ENCODE data around the gene C1QTNF3.

Gene C1QTNF3

DNA sequence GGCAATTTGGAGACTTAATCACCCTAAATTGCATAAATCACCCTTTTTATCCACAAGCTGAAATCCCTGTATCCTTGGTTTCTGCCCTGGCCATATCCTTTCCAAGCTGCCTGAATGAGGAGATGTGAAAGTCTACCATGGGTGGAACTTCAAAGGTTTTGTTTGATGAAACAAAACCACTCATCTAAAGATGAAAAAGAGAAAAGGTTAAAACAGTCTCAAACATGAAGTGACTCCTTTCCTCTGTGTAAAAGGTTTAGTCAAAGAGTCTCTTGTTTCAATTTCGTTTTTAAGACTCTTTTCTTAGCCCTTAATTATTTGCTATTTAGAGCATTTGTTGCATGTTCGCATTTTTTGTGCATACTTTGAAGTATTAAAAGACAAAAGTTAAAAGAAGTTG is 69.7 kb downstream of the C1QTNF3 start:
- CTCF ChIA-PET = no interaction called here
- POLR2A ChIA-PET = no interaction called here
- no peak for DNase-seq (ENCODE audit: low read depth, low spot score)
- no peak overlapping the region for H3K4me3 ChIP-seq (ENCODE audit: low read depth, low read length)
- TF ChIP-seq, protein P1, sequence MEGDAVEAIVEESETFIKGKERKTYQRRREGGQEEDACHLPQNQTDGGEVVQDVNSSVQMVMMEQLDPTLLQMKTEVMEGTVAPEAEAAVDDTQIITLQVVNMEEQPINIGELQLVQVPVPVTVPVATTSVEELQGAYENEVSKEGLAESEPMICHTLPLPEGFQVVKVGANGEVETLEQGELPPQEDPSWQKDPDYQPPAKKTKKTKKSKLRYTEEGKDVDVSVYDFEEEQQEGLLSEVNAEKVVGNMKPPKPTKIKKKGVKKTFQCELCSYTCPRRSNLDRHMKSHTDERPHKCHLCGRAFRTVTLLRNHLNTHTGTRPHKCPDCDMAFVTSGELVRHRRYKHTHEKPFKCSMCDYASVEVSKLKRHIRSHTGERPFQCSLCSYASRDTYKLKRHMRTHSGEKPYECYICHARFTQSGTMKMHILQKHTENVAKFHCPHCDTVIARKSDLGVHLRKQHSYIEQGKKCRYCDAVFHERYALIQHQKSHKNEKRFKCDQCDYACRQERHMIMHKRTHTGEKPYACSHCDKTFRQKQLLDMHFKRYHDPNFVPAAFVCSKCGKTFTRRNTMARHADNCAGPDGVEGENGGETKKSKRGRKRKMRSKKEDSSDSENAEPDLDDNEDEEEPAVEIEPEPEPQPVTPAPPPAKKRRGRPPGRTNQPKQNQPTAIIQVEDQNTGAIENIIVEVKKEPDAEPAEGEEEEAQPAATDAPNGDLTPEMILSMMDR (IDR thresholded peaks at IDR 0.05; ENCODE audit: insufficient read depth, low read length, missing control alignments) = no peak

DNA sequence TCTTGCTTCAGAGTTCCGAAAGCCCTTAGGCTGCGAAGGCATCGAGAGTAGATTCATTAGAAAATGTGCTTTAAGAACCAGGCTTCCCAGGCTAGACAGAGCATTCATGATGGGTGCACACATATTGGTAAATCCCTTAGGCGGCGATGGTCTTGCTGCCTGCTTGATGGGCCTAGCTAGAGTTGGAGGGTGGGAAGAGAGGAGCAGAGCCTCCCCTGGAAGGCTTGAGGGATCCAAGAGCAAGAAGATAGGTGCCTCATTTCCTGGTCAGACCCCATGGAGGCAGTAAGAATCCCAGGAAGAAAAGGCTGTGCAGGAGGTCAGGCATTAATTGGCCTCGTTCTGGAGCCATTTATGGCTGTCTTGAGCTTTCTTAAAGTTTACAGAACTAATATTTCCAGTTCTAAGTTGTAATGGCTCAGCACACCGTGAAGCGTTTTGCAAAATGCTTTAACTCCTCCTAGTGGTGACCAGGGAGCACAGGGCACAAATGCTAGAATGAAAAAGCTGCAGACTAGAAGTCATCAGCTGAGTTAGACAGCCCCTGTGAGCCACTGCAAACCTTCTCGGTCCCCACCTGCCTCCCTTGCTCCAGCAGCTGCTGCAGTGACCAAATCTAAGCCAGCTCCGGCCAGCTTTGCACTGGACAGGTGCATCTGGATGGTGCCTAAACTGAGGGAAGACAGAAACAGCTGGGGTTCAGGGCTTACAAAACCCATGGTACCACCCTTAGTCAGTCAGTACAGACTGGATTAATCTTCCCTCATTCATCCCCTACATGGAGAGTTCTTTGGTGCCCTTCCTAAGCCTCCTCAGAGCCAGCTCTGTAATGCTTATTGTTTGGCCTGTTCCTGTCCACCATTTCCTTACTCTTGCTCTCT is 73.2 kb downstream of the C1QTNF3 start:
- TF ChIP-seq, protein P1 (IDR thresholded peaks at IDR 0.05; ENCODE audit: insufficient read depth, low read length, missing control alignments) = peak; percentile 81
- no peak overlapping the region for H3K4me3 ChIP-seq (ENCODE audit: low read depth, low read length)
- no peak for DNase-seq (ENCODE audit: low read depth, low spot score)
- ChIA-PET POLR2A (interaction anchor here (0.6 to 1.6 kb wide), 2 partner anchors 66 to 500 kb away, joined by 5 to 7 read pairs; no protein-coding TSS in a partner anchor), CTCF (interaction anchor here (0.6 to 6.3 kb wide), 79 partner anchors 11 to 546 kb away, joined by 3 to 119 read pairs (median 5); partner anchors contain the start of genes RXFP3, SLC45A2 and TARS1)

DNA sequence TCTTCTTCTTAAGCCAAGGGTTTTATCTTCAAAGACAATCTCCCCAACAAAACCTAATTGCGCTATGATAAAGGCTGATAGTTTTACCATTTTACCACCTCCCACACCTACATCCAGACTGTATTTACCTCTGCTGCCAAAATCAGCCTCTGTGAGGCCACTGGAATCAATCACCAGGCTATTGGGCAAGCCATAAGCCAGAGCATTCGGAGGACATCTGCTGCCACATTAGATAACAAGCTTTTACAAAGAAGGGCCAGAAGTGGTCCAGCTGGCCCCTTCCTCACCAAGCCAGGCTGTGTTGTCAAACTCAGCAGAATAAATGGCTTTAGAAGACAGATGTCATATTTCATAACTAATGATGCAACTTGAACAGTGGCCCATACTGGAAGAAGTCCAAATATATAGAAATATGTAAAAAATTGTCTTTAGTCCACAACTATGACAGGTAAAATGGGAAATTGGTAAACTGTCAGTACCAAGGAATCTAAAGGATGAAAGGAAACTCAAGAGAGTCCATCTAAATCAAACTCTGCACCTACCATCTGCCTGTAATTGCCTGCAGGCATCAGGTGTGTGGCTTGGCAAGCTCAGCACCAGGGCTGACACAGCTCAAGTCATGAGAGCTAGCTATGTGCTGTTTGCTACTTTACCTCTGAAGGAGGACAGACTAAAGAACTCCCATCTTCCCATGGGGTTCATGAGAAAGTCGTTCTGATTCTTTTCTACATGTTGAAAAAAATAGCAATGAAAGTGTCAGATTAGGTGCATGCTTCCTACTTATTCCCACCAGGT is 74.6 kb downstream of the C1QTNF3 start:
- ChIA-PET CTCF (interaction anchor here (0.8 to 6.3 kb wide), 18 partner anchors 10 to 533 kb away, joined by 3 to 119 read pairs (median 7); partner anchors contain the start of genes SLC45A2 and TARS1), POLR2A (no interaction called here)
- DNase-seq (ENCODE audit: low read depth, low spot score) = no peak
- TF ChIP-seq, protein P1 (IDR thresholded peaks at IDR 0.05; ENCODE audit: insufficient read depth, low read length, missing control alignments) = no peak
- no peak overlapping the region for H3K4me3 ChIP-seq (ENCODE audit: low read depth, low read length)

All from AG04449 (cell line).